HCEC 1CT (cell line): ENCODE results near the gene CFAP299.
A peak's percentile ranks its signal among the peaks of the same experiment; 100 is the strongest.
"Not testable (repeated sequence)": the region's sequence is repeated elsewhere in the genome, so short reads cannot be mapped to it uniquely, and the experiment has no call there.

Experiments
- DNase-seq: peaks from one replicate; pipeline ENCODE4 v3.0.0-alpha.2; 2017

The CFAP299 gene

GRCh38 chr4:80740375-80740774 is 404.8 kb downstream of the CFAP299 start:
- DNase-seq = no peak

GRCh38 chr4:80749558-80749957 is 414.0 kb downstream of the CFAP299 start:
- DNase-seq = not testable (repeated sequence)

DNA sequence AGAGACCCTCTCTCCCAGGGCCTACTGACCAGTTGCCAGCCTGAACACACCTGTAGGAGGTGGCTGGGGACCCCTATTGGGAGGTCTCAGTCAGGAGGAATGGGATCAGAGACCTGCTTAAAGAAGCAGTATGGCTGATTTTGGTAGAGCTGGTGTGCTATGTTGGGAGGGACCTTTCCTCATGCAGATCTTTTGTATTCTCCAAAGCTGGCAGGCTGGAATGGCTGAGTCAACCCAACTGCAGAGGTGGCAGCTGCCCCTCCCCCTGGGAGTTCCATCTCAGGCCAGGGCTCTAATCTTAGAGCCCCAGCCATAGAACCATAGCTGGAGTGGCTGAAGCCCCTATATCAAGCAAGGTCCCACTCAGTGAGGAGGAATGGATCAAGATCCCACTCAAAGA is 415.7 kb downstream of the CFAP299 start:
- DNase-seq = no peak

DNA sequence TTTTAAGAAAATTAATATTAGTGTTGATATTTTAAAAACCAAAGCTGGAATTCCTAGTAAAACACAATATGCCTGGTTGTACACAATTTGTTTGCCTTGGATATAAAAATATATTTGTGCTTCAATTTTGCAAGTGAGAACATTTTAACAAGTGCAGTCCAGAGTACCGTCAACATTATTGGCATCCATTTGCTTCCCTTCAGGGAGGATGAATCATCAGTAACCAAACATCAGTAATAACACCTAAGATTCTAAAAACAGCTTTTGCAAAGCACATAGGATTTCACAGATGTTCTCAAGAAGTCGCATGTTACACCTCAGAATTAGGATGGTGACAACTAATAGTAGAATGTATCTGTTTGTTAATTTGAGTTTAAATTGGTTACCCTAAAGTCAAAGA is 432.4 kb downstream of the CFAP299 start:
- DNase-seq = no peak

GRCh38 chr4:80776168-80776567 is 440.6 kb downstream of the CFAP299 start:
- DNase-seq = no peak

DNA sequence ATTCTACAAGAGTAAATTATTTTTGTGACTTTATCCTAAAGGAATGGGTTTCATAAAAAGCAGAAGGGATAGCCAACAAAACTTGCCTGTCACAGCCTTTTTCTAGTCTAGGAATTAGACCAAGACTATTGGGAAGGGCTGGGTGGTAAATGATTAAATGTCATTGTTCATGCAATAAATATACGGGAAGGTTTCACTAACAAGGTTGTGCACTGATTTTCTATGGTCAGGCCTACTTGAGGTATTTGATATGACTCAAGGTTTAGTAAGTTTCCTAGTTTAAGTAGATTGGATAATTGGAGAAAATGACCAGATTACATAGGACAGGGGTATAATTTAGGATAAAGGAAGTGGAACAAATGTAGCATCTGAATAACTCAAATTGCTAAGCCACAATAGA is 445.9 kb downstream of the CFAP299 start:
- no peak for DNase-seq

- DNase-seq = no peak
Observed at GRCh38 chr4:80787306-80787705, 451.8 kb downstream of the CFAP299 start.

DNA sequence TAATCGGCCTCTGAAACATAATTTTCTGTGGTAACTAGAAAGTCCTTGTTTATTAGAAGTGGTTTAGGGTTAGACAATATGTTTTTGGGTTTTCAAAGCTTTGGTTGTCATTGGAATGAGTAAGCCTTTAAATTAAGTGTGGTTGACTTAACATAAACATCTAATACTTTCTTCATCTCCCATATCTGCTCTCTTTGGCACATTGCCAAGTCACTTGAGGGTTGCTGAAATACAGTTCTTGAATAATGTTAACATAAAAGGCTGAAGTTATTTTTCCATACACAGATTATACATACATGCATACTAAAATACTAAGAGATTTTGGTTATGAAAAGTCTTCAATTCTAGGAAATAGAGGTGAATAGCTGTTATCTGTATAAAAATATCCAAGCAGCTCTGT is 453.3 kb downstream of the CFAP299 start:
- peak; percentile 18 for DNase-seq

DNA sequence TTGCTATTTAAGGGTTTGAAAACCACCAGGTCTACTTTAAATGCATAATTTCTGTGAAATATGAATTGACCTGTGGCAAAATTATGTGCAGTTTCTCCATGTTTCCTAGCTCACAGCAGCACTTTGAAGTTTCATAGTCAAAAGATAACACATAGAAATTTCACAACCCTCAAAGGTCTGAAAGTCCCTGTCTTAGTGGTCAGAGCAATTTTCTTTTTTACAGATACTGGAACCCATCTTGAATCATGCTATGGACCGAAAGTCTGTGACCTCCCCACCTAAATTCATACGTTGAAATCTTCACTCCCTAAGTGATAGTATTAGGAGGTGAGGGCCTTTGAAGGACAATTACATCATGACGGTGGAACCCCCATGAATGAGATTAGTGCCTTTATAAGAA is 454.6 kb downstream of the CFAP299 start:
- no peak for DNase-seq

DNA sequence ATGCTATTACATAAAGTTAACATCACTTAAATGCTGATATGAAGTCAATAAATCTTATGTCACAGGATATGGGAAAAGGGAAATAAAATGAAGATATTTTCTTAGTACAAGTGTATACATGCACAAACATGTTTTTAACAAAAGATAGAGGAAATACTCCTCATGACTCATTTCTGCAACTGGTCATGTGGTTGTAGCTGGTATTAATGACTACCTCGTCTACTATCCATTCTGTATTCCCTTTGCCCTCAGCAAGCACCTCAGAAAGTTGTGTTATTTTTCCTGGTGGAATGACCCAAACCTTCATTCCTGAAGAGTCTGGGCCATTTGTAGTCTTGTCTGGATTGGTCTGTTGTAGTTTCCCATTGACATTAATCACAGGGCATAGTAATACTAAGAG is 458.1 kb downstream of the CFAP299 start:
- not testable (repeated sequence) for DNase-seq

GRCh38 chr4:80798082-80798481 is 462.6 kb downstream of the CFAP299 start:
- no peak for DNase-seq

- DNase-seq = not testable (repeated sequence)
Observed at GRCh38 chr4:80800719-80801118, 465.2 kb downstream of the CFAP299 start.

DNA sequence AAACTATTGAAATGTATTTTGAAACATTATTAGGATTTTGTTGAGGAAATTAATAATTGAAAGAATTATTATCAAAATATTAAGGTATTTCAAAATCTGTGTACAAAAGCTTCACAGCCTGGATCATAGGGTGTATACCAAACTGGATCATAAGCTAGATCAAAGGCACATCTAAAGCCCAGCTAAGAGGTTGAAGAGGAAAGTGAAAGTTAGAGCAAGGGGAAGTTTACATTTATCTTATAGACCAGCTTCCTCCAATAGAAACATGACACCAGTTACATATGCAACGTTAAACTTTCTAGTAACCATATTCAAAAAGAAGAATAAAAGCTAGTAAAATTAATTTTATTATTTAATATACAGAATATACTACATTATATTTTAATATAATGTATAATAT is 467.8 kb downstream of the CFAP299 start:
- no peak for DNase-seq

DNA sequence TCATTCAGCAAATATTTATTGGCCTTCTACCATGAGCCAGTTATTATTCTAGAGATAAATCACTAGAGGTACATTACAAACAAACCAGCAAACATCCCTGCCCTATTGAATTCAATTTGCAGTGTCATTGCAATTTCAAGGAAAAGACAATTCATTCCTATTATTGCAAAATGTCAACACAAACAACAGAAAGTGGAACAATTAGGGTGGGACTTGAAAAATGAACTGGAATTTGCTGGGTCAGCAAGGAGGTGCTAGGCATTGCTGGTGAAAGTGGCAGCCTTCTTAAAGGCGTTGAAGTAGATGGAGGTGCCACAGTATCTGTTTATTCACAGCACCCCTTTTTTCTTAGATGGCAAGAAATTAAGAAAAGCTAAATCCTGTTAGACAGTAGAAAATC is 470.9 kb downstream of the CFAP299 start:
- DNase-seq = no peak

DNA sequence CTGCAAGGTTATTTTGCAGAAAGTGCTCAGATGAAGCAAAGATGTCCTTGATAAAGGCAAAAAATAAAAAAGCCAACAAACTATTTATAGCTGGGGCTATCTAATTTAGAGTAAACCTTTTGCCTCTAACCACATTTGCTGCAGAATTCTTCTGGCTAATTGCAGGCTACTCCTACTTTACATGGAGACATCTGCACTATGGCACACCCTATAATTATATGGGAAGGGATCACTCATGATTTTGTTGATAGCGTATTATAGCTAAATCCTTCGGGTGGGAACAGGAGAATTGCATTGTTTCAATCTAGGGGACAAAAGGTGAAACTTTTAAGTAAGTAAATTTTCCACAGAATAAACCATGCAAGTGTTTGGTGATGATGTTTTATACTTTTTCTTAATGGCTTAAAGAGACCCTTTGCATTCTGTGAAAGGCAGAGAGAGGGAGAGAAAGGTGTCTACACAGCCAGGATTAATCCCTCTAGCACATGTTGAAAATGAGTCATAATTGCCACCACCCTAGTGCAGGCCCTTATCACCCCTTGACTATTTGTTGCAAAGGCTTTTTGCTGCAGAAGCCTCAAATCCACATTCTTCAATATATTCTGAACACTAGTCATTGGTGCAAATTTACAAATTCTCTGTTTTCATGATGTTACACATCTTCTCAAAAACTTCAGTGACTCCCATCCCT is 473.7 kb downstream of the CFAP299 start:
- DNase-seq = no peak

DNA sequence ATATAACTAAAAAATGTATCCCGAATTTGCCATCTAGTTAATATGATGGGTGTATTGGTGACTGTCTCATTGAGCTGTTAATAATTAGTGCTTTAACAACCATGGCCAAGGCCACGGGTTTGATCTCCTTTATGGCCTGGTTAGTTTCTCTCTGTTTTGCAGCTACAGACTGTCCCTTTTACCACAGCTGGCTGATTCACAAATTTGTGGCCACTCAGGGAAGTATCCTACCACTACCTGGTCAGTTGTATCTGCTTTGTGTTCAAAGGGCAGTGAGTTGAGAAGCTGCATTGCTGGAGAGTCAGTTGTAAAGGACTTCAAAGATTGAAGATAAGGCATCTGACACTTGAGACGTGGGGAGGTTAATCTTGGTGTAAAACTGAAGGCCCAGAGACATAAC is 475.9 kb downstream of the CFAP299 start:
- DNase-seq = no peak

- no peak for DNase-seq
Observed at GRCh38 chr4:80812145-80812544, 476.6 kb downstream of the CFAP299 start.

GRCh38 chr4:80814266-80814665 is 478.7 kb downstream of the CFAP299 start:
- DNase-seq = no peak

- peak; percentile 70 for DNase-seq
Observed at GRCh38 chr4:80831383-80832361, 496.1 kb downstream of the CFAP299 start.

DNA sequence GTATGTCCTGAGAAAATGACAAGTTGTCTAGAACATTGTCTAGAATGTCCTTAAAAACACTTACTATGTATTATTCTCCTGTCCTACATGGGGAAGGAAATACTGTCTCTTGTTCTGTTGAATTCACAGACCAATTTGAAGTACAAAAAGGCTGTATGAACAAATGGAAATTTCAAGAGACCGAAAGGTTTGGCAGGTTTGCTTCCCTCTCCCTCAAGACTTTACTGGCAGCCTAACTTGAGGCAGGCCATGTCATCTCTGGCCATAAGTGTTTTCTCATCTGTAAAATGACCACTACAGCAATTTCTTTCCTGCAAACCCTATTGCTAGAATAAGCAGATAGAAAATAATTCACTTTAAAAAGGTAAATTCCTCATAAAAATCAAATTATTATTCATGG is 503.8 kb downstream of the CFAP299 start:
- no peak for DNase-seq

- DNase-seq = no peak
Observed at GRCh38 chr4:80839792-80840191, 504.3 kb downstream of the CFAP299 start.

DNA sequence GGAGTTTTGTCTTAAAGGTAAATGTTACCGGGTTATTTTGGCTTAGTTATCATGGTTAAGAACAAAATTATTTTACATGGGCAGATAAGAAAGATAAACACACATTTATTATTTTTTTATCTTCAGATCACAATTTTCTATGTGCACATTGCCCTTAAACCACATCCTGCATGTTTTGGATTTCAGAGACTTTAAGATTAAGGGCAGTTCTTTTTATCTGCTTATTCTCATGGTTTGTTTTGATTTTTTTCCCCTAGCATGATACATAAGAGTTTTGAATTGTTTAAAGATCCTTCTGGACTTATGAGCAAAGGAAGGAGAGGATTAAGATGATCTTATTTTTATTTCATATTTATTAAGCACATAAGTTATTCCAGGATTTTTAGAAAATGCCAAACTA is 504.9 kb downstream of the CFAP299 start:
- no peak for DNase-seq

DNA sequence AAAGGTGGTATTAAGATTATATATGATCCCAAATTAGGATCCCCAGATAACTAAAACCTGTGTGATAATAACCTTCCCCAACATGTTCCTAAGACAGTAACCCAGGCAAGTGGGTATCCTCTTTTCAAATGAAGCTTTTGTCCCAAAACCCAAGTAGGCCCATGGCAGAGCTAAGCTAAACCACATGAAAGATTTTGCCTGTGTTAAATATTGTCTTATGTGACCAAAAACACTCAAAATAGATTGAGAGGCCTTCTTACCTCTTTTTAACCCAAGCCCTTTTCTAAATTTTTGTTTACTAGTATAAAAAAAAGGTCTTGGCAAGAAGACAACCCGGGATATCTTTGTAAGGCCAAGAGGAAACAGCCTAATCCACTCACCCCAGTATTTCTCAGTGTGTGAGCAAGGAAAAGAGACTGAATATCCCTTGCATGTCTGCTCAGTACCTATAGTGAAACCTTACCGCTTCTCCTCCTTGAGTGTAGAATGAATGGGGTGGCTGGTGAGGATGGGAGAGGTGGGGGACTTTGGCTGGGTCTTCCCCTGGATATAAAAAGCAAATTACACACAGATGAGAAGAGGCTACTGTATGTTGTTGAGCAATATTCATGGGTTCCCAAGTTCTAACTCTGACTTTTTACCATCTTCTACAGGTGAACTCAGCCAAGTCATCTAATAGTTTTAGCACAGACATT is 506.2 kb downstream of the CFAP299 start:
- DNase-seq = no peak

- DNase-seq = no peak
Observed at GRCh38 chr4:80846210-80846609, 510.7 kb downstream of the CFAP299 start.
